ENCODE measurements around the gene MAD2L2.

GRCh38 chr1:11645270-11645669, 35.7 kb downstream of the MAD2L2 start:
- TF ChIP-seq GATA3 (IDR thresholded peaks at IDR 0.05; ENCODE audit: low read depth, low read length) (no peak), GATA2 (IDR thresholded peaks at IDR 0.05; ENCODE audit: low read depth, low read length) (no peak)
